WTC11 (cell line): ENCODE data around the gene FGF21. TPM values are rescaled to one million over a fixed set of nuclear protein-coding genes. Genes with fewer than 3 reads are reported as not detected.

ENCODE experiments used
- ATAC-seq: fragments of 200-7000 bp; cut with Tn5 transposase; 2 replicates; pipeline ENCODE4 v1.10.0; 2021; ENCODE audit warnings: mild to moderate bottlenecking, moderate library complexity
- CTCF ChIA-PET: fragments of 300-600 bp; sonication (Branson Sonifier 250); formaldehyde crosslinking; loops from one replicate; lab custom pipeline; 2021; ENCODE audit warnings: antibody characterized with exemption; lab: Charles Lee
- POLR2A ChIA-PET: fragments of 350-600 bp; sonication (Branson Sonifier 250); formaldehyde crosslinking; loops from one replicate; lab custom pipeline; 2021; ENCODE audit warnings: antibody characterized with exemption; lab: Charles Lee
- DNase-seq: peaks from one replicate; pipeline ENCODE4 v3.0.0; 2021; ENCODE audit warnings: low spot score
- H3K27ac Mint-ChIP-seq: 2 replicates; pipeline ENCODE4 v1.8.0; 2021; ENCODE audit warnings: mixed read lengths
- H3K27me3 Mint-ChIP-seq: 2 replicates; pipeline ENCODE4 v1.8.0; 2021; ENCODE audit warnings: low read depth, mild to moderate bottlenecking, moderate library complexity, mixed read lengths
- H3K36me3 Mint-ChIP-seq: 2 replicates; pipeline ENCODE4 v1.8.0; 2021; ENCODE audit warnings: mixed read lengths
- H3K4me1 Mint-ChIP-seq: 2 replicates; pipeline ENCODE4 v1.8.0; 2022; ENCODE audit warnings: mixed read lengths
- H3K4me3 Mint-ChIP-seq: 2 replicates; pipeline ENCODE4 v1.8.0; 2021; ENCODE audit warnings: mild to moderate bottlenecking, moderate library complexity, mixed read lengths
- H3K9me3 Mint-ChIP-seq: 2 replicates; pipeline ENCODE4 v1.8.0; 2021; ENCODE audit warnings: mixed read lengths
- ARID4B ChIP-seq: sonication (generic); formaldehyde crosslinking; IDR thresholded peaks from 2 replicates; pipeline ENCODE4 v1.8.0; 2023; ENCODE audit warnings: missing genetic modification reagents, mild to moderate bottlenecking, borderline replicate concordance
- CBFB ChIP-seq: sonication (generic); formaldehyde crosslinking; IDR thresholded peaks from 2 replicates; pipeline ENCODE4 v1.8.1; 2022; ENCODE audit warnings: mild to moderate bottlenecking, low read depth, missing genetic modification reagents
- FOXJ3 ChIP-seq: sonication (generic); formaldehyde crosslinking; IDR thresholded peaks from 2 replicates; pipeline ENCODE4 v1.9.0; 2021; ENCODE audit warnings: missing genetic modification reagents, mild to moderate bottlenecking, borderline replicate concordance
- GABPB1 ChIP-seq: sonication (generic); formaldehyde crosslinking; IDR thresholded peaks from 2 replicates; pipeline ENCODE4 v1.8.1; 2023; ENCODE audit warnings: mild to moderate bottlenecking, missing genetic modification reagents
- HMGA2 ChIP-seq: fragments of 250-450 bp; sonication (Bioruptor Pico); IDR thresholded peaks from 2 replicates; pipeline ENCODE4 v1.4.0; 2021; ENCODE audit warnings: mild to moderate bottlenecking, moderate library complexity
- MXD4 ChIP-seq: fragments of 250-450 bp; sonication (Bioruptor Pico); IDR thresholded peaks from 2 replicates; pipeline ENCODE4 v1.8.0; 2021; ENCODE audit warnings: mild to moderate bottlenecking, moderate library complexity, borderline replicate concordance
- SMAD3 ChIP-seq: sonication (generic); formaldehyde crosslinking; IDR thresholded peaks from 2 replicates; pipeline ENCODE4 v1.8.0; 2022; ENCODE audit warnings: missing genetic modification reagents, mild to moderate bottlenecking, borderline replicate concordance
- USF2 ChIP-seq: sonication (generic); formaldehyde crosslinking; IDR thresholded peaks from 2 replicates; pipeline ENCODE4 v1.8.1; 2023; ENCODE audit warnings: mild to moderate bottlenecking, missing genetic modification reagents, moderate library complexity
- ZBTB21 ChIP-seq: sonication (generic); formaldehyde crosslinking; IDR thresholded peaks from 2 replicates; pipeline ENCODE4 v1.8.1; 2023; ENCODE audit warnings: mild to moderate bottlenecking, missing genetic modification reagents, borderline replicate concordance
- ZMAT4 ChIP-seq: fragments of 250-450 bp; sonication (Bioruptor Pico); IDR thresholded peaks from 2 replicates; pipeline ENCODE4 v1.9.0; 2021; ENCODE audit warnings: mild to moderate bottlenecking
- ZNF138 ChIP-seq: sonication (generic); formaldehyde crosslinking; conservative IDR thresholded peaks from 2 replicates; pipeline ENCODE4 v1.8.1; 2022; ENCODE audit warnings: mild to moderate bottlenecking, moderate library complexity, missing genetic modification reagents
- ZNF232 ChIP-seq: sonication (generic); formaldehyde crosslinking; IDR thresholded peaks from 2 replicates; pipeline ENCODE4 v1.8.0; 2022; ENCODE audit warnings: mild to moderate bottlenecking, missing genetic modification reagents
- ZNF396 ChIP-seq: fragments of 250-450 bp; sonication (Bioruptor Pico); IDR thresholded peaks from 2 replicates; pipeline ENCODE4 v1.8.0; 2021; ENCODE audit warnings: mild to moderate bottlenecking, moderate library complexity, borderline replicate concordance
- ZNF416 ChIP-seq: fragments of 250-450 bp; sonication (Bioruptor Pico); IDR thresholded peaks from 2 replicates; pipeline ENCODE4 v1.9.0; 2021; ENCODE audit warnings: mild to moderate bottlenecking, inconsistent platforms
- ZNF423 ChIP-seq: fragments of 250-450 bp; sonication (Bioruptor Pico); IDR thresholded peaks from 2 replicates; pipeline ENCODE4 v2.1.2; 2022; ENCODE audit warnings: mild to moderate bottlenecking, moderate library complexity
- ZNF512 ChIP-seq: sonication (generic); formaldehyde crosslinking; IDR thresholded peaks from 2 replicates; pipeline ENCODE4 v1.8.1; 2022; ENCODE audit warnings: missing genetic modification reagents, borderline replicate concordance
- ZNF532 ChIP-seq: fragments of 250-450 bp; sonication (Bioruptor Pico); IDR thresholded peaks from 2 replicates; pipeline ENCODE4 v1.9.0; 2021; ENCODE audit warnings: mild to moderate bottlenecking, borderline replicate concordance
- ZNF671 ChIP-seq: fragments of 250-450 bp; sonication (Bioruptor Pico); IDR thresholded peaks from 2 replicates; pipeline ENCODE4 v1.8.0; 2021; ENCODE audit warnings: mild to moderate bottlenecking
- ZSCAN18 ChIP-seq: fragments of 250-450 bp; sonication (Bioruptor Pico); IDR thresholded peaks from 2 replicates; pipeline ENCODE4 v2.1.2; 2022; ENCODE audit warnings: mild to moderate bottlenecking, moderate library complexity
- total RNA-seq: library from RNA; stranded (reverse); gene quantifications from 3 replicates; pipeline ENCODE4 v1.2.3, GENCODE V29; 2021

The FGF21 gene
- total RNA-seq, 1 experiment from 2014 or later, result 0.26 TPM

GRCh38 chr19:48779636-48780035 is 24.3 kb downstream of the FGF21 start (continued):
- TF ChIP-seq MXD4 (CRISPR knock-in tag) (no peak), HMGA2 (CRISPR knock-in tag) (no peak), GABPB1 (no peak), USF2 (no peak), ZNF423 (CRISPR knock-in tag) (no peak)

- TF ChIP-seq SMAD3 (CRISPR knock-in tag) (no peak), ZNF138 (CRISPR knock-in tag) (no peak), ZMAT4 (CRISPR knock-in tag) (no peak), ZSCAN18 (CRISPR knock-in tag) (no peak), ZBTB21 (CRISPR knock-in tag) (no peak), ZNF396 (CRISPR knock-in tag) (no peak), ZNF416 (no peak)
- ATAC-seq, result no peak
- CTCF ChIA-PET, result interaction anchor here (2.1 kb wide), 1 partner anchor 62 kb away, joined by 12 read pairs; no protein-coding TSS in a partner anchor
Observed at GRCh38 chr19:48780631-48781391, 25.5 kb downstream of the FGF21 start.

GRCh38 chr19:48784527-48784926 is 29.2 kb downstream of the FGF21 start:
- DNase-seq (no peak), ATAC-seq (no peak)
- Mint-ChIP-seq H3K4me1 (peaks cover 8% of the 10 kb centered on the region), H3K27me3 (peaks cover 8% of the 10 kb centered on the region), H3K9me3 (no peaks in the 10 kb centered on the region), H3K4me3 (no peak overlapping the region), H3K27ac (no peak overlapping the region; the same call in 1 of the 2 replicates), H3K36me3 (no peaks in the 10 kb centered on the region)
- CTCF ChIA-PET, result interaction anchor here (0.5 to 1.7 kb wide), 6 partner anchors 23 to 283 kb away, joined by 3 to 6 read pairs (median 3); partner anchors contain the start of genes FUT2 and HSD17B14
- POLR2A ChIA-PET, result no interaction called here
- TF ChIP-seq ZNF671 (CRISPR knock-in tag) (no peak), CBFB (CRISPR knock-in tag) (no peak), SMAD3 (CRISPR knock-in tag) (no peak), ZNF232 (CRISPR knock-in tag) (no peak), HMGA2 (CRISPR knock-in tag) (no peak), FOXJ3 (CRISPR knock-in tag) (no peak), ZNF512 (no peak), ZNF532 (CRISPR knock-in tag) (no peak), ARID4B (CRISPR knock-in tag) (no peak)

More at GRCh38 chr19:48780631-48781391, 25.5 kb downstream of the FGF21 start:
- no peaks in the 10 kb centered on the region for H3K36me3 Mint-ChIP-seq
- H3K4me3 Mint-ChIP-seq, result no peak overlapping the region
- no peak for DNase-seq
- POLR2A ChIA-PET, result no interaction called here
- H3K27ac Mint-ChIP-seq, result no peak overlapping the region
- H3K9me3 Mint-ChIP-seq, result no peaks in the 10 kb centered on the region
- H3K4me1 Mint-ChIP-seq, result peaks cover 2% of the 10 kb centered on the region; the same call in 1 of the 2 replicates
- H3K27me3 Mint-ChIP-seq, result peaks cover 8% of the 10 kb centered on the region
